Stomach (tissue), 4 donors: ENCODE data around the gene RCAN2.

Source experiments
- EP300 ChIP-seq: sonication (generic); formaldehyde crosslinking; IDR thresholded peaks from one replicate; pipeline ENCODE4 v1.6.1; 2017; ENCODE audit warnings: antibody characterized with exemption
- POLR2A ChIP-seq, 4 donors: fragments of 450-650 bp; IDR thresholded peaks; one replicate each; pipeline ENCODE4 v1.6.1; 2016; ENCODE audit warnings: antibody characterized with exemption in 4 of 4, control low read depth in 2 of 4, mild to moderate bottlenecking in 1 of 4, moderate library complexity in 1 of 4
- TF ChIP-seq, protein P1 (sequence below), 7 experiments: fragments of 450-650 bp in 4 of 7; fragments of 200-600 bp in 3 of 7; sonication (generic) in 3 of 7; IDR thresholded peaks; one replicate each; pipeline ENCODE4 v1.5.1; 2016 to 2019; ENCODE audit warnings: antibody characterized with exemption in 7 of 7, control low read depth in 2 of 7, mild to moderate bottlenecking in 1 of 7

DNA sequence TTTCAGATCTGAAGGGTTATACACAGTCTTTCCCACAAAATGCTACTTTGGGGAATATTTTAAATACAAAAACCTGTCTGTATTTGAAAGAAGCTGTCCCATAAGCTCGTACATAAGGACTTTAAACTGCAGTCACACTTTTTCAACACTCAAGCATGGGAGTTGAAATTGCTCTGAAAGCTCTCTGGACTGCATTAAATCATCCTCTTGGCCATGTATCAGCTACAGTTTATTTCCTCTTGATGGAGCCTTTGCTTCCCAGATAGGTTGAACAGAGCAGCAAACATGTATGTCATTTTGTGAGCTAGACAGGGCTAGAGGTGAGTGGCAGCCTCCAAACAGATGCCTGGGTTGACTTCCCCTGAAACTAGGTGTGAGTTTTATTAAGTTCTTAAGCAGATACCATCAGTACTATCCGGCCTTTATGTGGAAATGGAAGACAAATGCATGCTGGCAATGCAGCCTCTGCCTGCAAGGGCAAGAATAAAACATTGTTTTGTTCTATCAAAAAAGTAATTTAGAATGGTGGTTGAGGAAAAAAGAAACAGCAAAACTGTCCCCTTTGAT lies 214.6 kb downstream of the RCAN2 start:
- TF ChIP-seq, protein P1, sequence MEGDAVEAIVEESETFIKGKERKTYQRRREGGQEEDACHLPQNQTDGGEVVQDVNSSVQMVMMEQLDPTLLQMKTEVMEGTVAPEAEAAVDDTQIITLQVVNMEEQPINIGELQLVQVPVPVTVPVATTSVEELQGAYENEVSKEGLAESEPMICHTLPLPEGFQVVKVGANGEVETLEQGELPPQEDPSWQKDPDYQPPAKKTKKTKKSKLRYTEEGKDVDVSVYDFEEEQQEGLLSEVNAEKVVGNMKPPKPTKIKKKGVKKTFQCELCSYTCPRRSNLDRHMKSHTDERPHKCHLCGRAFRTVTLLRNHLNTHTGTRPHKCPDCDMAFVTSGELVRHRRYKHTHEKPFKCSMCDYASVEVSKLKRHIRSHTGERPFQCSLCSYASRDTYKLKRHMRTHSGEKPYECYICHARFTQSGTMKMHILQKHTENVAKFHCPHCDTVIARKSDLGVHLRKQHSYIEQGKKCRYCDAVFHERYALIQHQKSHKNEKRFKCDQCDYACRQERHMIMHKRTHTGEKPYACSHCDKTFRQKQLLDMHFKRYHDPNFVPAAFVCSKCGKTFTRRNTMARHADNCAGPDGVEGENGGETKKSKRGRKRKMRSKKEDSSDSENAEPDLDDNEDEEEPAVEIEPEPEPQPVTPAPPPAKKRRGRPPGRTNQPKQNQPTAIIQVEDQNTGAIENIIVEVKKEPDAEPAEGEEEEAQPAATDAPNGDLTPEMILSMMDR (IDR thresholded peaks at IDR 0.05) = no peak
- TF ChIP-seq EP300 (no peak), POLR2A (IDR thresholded peaks at IDR 0.05) (no peak)
